Measurements from ENCODE around the gene CCR1.

DNA sequence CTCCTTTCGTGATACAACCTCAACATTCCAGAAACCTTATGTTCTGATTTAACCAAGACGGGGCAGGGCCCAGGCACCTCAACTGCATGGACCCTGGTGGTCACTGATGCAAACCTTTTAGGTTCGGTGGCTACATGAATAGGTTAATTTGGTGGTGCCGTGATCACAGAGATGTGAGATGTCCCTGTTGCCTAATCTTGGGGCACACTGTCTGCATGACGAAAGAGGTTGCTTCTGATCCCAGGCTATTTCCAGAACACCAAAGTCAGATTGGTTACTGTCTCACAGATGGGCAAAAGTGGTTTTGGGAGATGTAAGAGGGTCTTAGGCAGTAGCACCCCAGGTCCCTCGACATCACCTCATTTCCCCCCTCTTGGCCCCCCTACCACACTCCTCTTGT is 4.0 kb upstream of the CCR1 start:
- TF ChIP-seq CTCF (conservative IDR thresholded peaks at IDR 0.05; ENCODE audit: low read depth in 2 of 2) = no peak
- TF ChIP-seq EZH2 (IDR thresholded peaks at IDR 0.05; ENCODE audit: low read depth, unreplicated experiment) = no peak
- no peak for TF ChIP-seq EZH2phosphoT487 (IDR thresholded peaks at IDR 0.05; ENCODE audit: unreplicated experiment)
- no peak for TF ChIP-seq POLR2AphosphoS5 (IDR thresholded peaks at IDR 0.05; ENCODE audit: low read depth)
- TF ChIP-seq REST (IDR thresholded peaks at IDR 0.05; ENCODE audit: unreplicated experiment) = no peak
- TF ChIP-seq JUNB (IDR thresholded peaks at IDR 0.05; ENCODE audit: unreplicated experiment) = no peak
- no peak for TF ChIP-seq ETS1 (IDR thresholded peaks at IDR 0.05)
- no peak for TF ChIP-seq CREB1 (CRISPR knock-in tag; IDR thresholded peaks at IDR 0.05; ENCODE audit: low read depth)
- TF ChIP-seq, protein P1, sequence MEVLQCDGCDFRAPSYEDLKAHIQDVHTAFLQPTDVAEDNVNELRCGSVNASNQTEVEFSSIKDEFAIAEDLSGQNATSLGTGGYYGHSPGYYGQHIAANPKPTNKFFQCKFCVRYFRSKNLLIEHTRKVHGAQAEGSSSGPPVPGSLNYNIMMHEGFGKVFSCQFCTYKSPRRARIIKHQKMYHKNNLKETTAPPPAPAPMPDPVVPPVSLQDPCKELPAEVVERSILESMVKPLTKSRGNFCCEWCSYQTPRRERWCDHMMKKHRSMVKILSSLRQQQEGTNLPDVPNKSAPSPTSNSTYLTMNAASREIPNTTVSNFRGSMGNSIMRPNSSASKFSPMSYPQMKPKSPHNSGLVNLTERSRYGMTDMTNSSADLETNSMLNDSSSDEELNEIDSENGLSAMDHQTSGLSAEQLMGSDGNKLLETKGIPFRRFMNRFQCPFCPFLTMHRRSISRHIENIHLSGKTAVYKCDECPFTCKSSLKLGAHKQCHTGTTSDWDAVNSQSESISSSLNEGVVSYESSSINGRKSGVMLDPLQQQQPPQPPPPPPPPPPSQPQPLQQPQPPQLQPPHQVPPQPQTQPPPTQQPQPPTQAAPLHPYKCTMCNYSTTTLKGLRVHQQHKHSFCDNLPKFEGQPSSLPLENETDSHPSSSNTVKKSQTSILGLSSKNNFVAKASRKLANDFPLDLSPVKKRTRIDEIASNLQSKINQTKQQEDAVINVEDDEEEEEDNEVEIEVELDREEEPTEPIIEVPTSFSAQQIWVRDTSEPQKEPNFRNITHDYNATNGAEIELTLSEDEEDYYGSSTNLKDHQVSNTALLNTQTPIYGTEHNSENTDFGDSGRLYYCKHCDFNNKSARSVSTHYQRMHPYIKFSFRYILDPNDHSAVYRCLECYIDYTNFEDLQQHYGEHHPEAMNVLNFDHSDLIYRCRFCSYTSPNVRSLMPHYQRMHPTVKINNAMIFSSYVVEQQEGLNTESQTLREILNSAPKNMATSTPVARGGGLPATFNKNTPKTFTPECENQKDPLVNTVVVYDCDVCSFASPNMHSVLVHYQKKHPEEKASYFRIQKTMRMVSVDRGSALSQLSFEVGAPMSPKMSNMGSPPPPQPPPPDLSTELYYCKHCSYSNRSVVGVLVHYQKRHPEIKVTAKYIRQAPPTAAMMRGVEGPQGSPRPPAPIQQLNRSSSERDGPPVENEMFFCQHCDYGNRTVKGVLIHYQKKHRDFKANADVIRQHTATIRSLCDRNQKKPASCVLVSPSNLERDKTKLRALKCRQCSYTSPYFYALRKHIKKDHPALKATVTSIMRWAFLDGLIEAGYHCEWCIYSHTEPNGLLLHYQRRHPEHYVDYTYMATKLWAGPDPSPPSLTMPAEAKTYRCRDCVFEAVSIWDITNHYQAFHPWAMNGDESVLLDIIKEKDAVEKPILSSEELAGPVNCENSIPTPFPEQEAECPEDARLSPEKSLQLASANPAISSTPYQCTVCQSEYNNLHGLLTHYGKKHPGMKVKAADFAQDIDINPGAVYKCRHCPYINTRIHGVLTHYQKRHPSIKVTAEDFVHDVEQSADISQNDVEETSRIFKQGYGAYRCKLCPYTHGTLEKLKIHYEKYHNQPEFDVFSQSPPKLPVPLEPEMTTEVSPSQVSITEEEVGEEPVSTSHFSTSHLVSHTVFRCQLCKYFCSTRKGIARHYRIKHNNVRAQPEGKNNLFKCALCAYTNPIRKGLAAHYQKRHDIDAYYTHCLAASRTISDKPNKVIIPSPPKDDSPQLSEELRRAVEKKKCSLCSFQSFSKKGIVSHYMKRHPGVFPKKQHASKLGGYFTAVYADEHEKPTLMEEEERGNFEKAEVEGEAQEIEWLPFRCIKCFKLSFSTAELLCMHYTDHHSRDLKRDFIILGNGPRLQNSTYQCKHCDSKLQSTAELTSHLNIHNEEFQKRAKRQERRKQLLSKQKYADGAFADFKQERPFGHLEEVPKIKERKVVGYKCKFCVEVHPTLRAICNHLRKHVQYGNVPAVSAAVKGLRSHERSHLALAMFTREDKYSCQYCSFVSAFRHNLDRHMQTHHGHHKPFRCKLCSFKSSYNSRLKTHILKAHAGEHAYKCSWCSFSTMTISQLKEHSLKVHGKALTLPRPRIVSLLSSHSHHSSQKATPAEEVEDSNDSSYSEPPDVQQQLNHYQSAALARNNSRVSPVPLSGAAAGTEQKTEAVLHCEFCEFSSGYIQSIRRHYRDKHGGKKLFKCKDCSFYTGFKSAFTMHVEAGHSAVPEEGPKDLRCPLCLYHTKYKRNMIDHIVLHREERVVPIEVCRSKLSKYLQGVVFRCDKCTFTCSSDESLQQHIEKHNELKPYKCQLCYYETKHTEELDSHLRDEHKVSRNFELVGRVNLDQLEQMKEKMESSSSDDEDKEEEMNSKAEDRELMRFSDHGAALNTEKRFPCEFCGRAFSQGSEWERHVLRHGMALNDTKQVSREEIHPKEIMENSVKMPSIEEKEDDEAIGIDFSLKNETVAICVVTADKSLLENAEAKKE (CRISPR knock-in tag; IDR thresholded peaks at IDR 0.05) = no peak
- TF ChIP-seq NANOG (IDR thresholded peaks at IDR 0.05; ENCODE audit: borderline replicate concordance) = no peak
